Neuronal stem cell (in vitro differentiated cells): Measurements from ENCODE around the gene EEIG2.

Source experiments
- DNase-seq: peaks from one replicate; pipeline ENCODE4 v3.0.0-alpha.2; 2013; ENCODE audit warnings: low spot score
- H2AFZ ChIP-seq: one replicate; pipeline ENCODE4 v1.6.1; 2013; ENCODE audit warnings: mild to moderate bottlenecking, low read length, inconsistent platforms
- H2AK5ac ChIP-seq: 2 replicates; pipeline ENCODE4 v1.6.1; 2013; ENCODE audit warnings: low read depth, mild to moderate bottlenecking, inconsistent platforms, low read length, moderate library complexity, mixed read lengths
- H2BK120ac ChIP-seq: 2 replicates; pipeline ENCODE4 v1.6.1; 2013; ENCODE audit warnings: low read depth, mild to moderate bottlenecking, inconsistent platforms, low read length, moderate library complexity, mixed read lengths
- H2BK12ac ChIP-seq: one replicate; pipeline ENCODE4 v1.6.1; 2013; ENCODE audit warnings: low read length, inconsistent platforms
- H2BK15ac ChIP-seq: 2 replicates; pipeline ENCODE4 v1.6.1; 2013; ENCODE audit warnings: mild to moderate bottlenecking, low read length, inconsistent platforms, mixed read lengths
- H2BK5ac ChIP-seq: one replicate; pipeline ENCODE4 v1.6.1; 2013; ENCODE audit warnings: inconsistent platforms, mild to moderate bottlenecking, low read length, moderate library complexity
- H3K14ac ChIP-seq: one replicate; pipeline ENCODE4 v1.6.1; 2013; ENCODE audit warnings: low read length, inconsistent platforms
- H3K18ac ChIP-seq: 2 replicates; pipeline ENCODE4 v1.6.1; 2013; ENCODE audit warnings: low read length, inconsistent platforms
- H3K23ac ChIP-seq: 2 replicates; pipeline ENCODE4 v1.6.1; 2013; ENCODE audit warnings: low read depth, mild to moderate bottlenecking, mixed read lengths, low read length, inconsistent platforms; ENCODE audit not compliant: poor library complexity
- H3K27ac ChIP-seq: replicated peaks from 3 replicates; pipeline ENCODE4 v1.5.1; 2013; ENCODE audit warnings: low read length, inconsistent platforms
- H3K27me3 ChIP-seq, 3 experiments: 2 replicates each; pipeline ENCODE4 v1.6.1; 2013; ENCODE audit warnings: low read length in 3 of 3, mild to moderate bottlenecking in 2 of 3, inconsistent platforms in 1 of 3, low read depth in 1 of 3, mixed read lengths in 1 of 3, moderate library complexity in 1 of 3; ENCODE audit not compliant: control insufficient read depth in 3 of 3, insufficient read depth in 3 of 3
- H3K36me3 ChIP-seq, 2 donors: replicated peaks in 1 of 2; 2 replicates each; pipeline ENCODE4 v1.6.1; 2013; ENCODE audit warnings: low read length in 2 of 2; ENCODE audit not compliant: control insufficient read depth in 2 of 2, insufficient read depth in 2 of 2
- H3K4ac ChIP-seq: 2 replicates; pipeline ENCODE4 v1.6.1; 2013; ENCODE audit warnings: inconsistent platforms, mild to moderate bottlenecking, low read length, moderate library complexity
- H3K4me1 ChIP-seq, 2 donors: 1 replicate in 1 of 2; 2 replicates in 1 of 2; pipeline ENCODE4 v1.6.1; 2013; ENCODE audit warnings: low read length in 2 of 2, low read depth in 1 of 2; ENCODE audit not compliant: control insufficient read depth in 2 of 2, insufficient read depth in 1 of 2
- H3K4me2 ChIP-seq: one replicate; pipeline ENCODE4 v1.6.1; 2013; ENCODE audit warnings: mild to moderate bottlenecking, low read length, inconsistent platforms; ENCODE audit not compliant: insufficient read depth, poor library complexity, severe bottlenecking
- H3K4me3 ChIP-seq, 2 donors: 2 replicates each; pipeline ENCODE4 v1.5.1; 2013; ENCODE audit warnings: low read length in 2 of 2, mild to moderate bottlenecking in 2 of 2, inconsistent platforms in 1 of 2, moderate library complexity in 1 of 2
- H3K79me1 ChIP-seq: one replicate; pipeline ENCODE4 v1.6.1; 2013; ENCODE audit warnings: low read depth, mild to moderate bottlenecking, inconsistent platforms, low read length, moderate library complexity
- H3K9ac ChIP-seq: one replicate; pipeline ENCODE4 v1.6.1; 2013; ENCODE audit warnings: mild to moderate bottlenecking, low read depth, low read length, inconsistent platforms; ENCODE audit not compliant: poor library complexity
- H3K9me3 ChIP-seq, 2 donors: replicated peaks in 1 of 2; 2 replicates each; pipeline versions ENCODE3 to v1.6.1; 2013; ENCODE audit warnings: low read length in 2 of 2, mild to moderate bottlenecking in 2 of 2, inconsistent platforms in 1 of 2, low read depth in 1 of 2, mixed read lengths in 1 of 2, moderate library complexity in 1 of 2; ENCODE audit not compliant: control insufficient read depth in 2 of 2, insufficient read depth in 1 of 2
- H4K8ac ChIP-seq: one replicate; pipeline ENCODE4 v1.6.1; 2013; ENCODE audit warnings: low read depth, mild to moderate bottlenecking, inconsistent platforms, low read length, moderate library complexity
- H4K91ac ChIP-seq: one replicate; pipeline ENCODE4 v1.6.1; 2013; ENCODE audit warnings: low read length, low read depth, mild to moderate bottlenecking, inconsistent platforms; ENCODE audit not compliant: poor library complexity
- WGBS, 2 donors: extraction: QIAGEN DNeasy Blood & Tissue Kit; methylation state at CpG; one replicate each; pipeline ENCODE4 v1.1.7; 2013; ENCODE audit warnings: missing lambda C conversion rate in 2 of 2, mixed read lengths in 1 of 2; ENCODE audit not compliant: insufficient read length in 2 of 2, insufficient replicate concordance in 1 of 2; ENCODE audit errors: extremely low coverage in 2 of 2; 5-methylcytosine and 5-hydroxymethylcytosine counted together

The EEIG2 gene

GRCh38 chr1:108592030-108592759 is 32.3 kb downstream of the EEIG2 start:
- Histone ChIP-seq H3K4me2 (no peak overlapping the region), H2AFZ (no peak overlapping the region)

GRCh38 chr1:108593448-108593847 is 33.5 kb downstream of the EEIG2 start:
- DNase-seq = no peak
- no CpG with 5 or more reads among the region's 2 CpGs for WGBS, 2 donors
- no peak overlapping the region for H4K8ac ChIP-seq

More at GRCh38 chr1:108592030-108592759, 32.3 kb downstream of the EEIG2 start:
- no peak overlapping the region for H3K23ac ChIP-seq
- no peak overlapping the region for H3K4ac ChIP-seq
- H3K9me3 ChIP-seq = no peaks in the 10 kb centered on the region
- no peak for DNase-seq
- H3K14ac ChIP-seq = no peak overlapping the region
- H4K91ac ChIP-seq = no peak overlapping the region
- no peak overlapping the region for H3K18ac ChIP-seq
- H4K8ac ChIP-seq = no peak overlapping the region
- no peak overlapping the region for H2BK12ac ChIP-seq
- no CpG with 5 or more reads among the region's 5 CpGs for WGBS, 2 donors
- H3K27me3 ChIP-seq = no peaks in the 10 kb centered on the region
- H3K4me1 ChIP-seq = peaks cover 0 to 3% of the 10 kb centered on the region in 2 donors
- H2BK15ac ChIP-seq = no peak overlapping the region
- H2AK5ac ChIP-seq = no peak overlapping the region
- no peaks in the 10 kb centered on the region for H3K79me1 ChIP-seq
- no peak overlapping the region for H2BK5ac ChIP-seq
- H3K27ac ChIP-seq = no peak overlapping the region
- no peak overlapping the region for H2BK120ac ChIP-seq
- no peak overlapping the region for H3K9ac ChIP-seq
- no peak overlapping the region for H3K4me3 ChIP-seq
- H3K36me3 ChIP-seq = no peaks in the 10 kb centered on the region

GRCh38 chr1:108595507-108595906 is 35.6 kb downstream of the EEIG2 start:
- no CpG with 5 or more reads among the region's 2 CpGs for WGBS, 2 donors
- no peak overlapping the region for H4K8ac ChIP-seq
- H3K4me2 ChIP-seq = no peak overlapping the region
- H2BK5ac ChIP-seq = no peak overlapping the region
- no peak overlapping the region for H3K9ac ChIP-seq
- H2BK120ac ChIP-seq = no peak overlapping the region
- no peak overlapping the region for H3K4me3 ChIP-seq
- H2AFZ ChIP-seq = no peak overlapping the region
- H3K14ac ChIP-seq = no peak overlapping the region
- peaks cover 1% of the 10 kb centered on the region for H3K79me1 ChIP-seq
- no peak overlapping the region for H4K91ac ChIP-seq
- H2BK12ac ChIP-seq = no peak overlapping the region
- H3K9me3 ChIP-seq = no peaks in the 10 kb centered on the region
- H3K27me3 ChIP-seq = no peaks in the 10 kb centered on the region
- no peak overlapping the region for H3K4ac ChIP-seq
- no peak overlapping the region for H3K18ac ChIP-seq
- DNase-seq = no peak
- H3K23ac ChIP-seq = no peak overlapping the region
- H2BK15ac ChIP-seq = no peak overlapping the region
- H3K27ac ChIP-seq = no peak overlapping the region
- H3K4me1 ChIP-seq = peaks cover 0 to under 1% of the 10 kb centered on the region in 2 donors
- H3K36me3 ChIP-seq = peaks cover 0 to 2% of the 10 kb centered on the region in 2 donors
- H2AK5ac ChIP-seq = no peak overlapping the region

More at GRCh38 chr1:108593448-108593847, 33.5 kb downstream of the EEIG2 start:
- Histone ChIP-seq H3K36me3 (no peaks in the 10 kb centered on the region), H2BK15ac (no peak overlapping the region), H2BK12ac (no peak overlapping the region), H2BK5ac (no peak overlapping the region), H3K18ac (no peak overlapping the region), H3K14ac (no peak overlapping the region), H3K9ac (no peak overlapping the region), H3K4me3 (no peak overlapping the region), H3K79me1 (no peaks in the 10 kb centered on the region), H3K27ac (no peak overlapping the region), H2BK120ac (no peak overlapping the region), H3K4me2 (no peak overlapping the region), H3K27me3 (no peaks in the 10 kb centered on the region), H4K91ac (no peak overlapping the region), H2AK5ac (no peak overlapping the region), H3K4me1 (peaks cover 0 to 3% of the 10 kb centered on the region in 2 donors), H3K9me3 (no peaks in the 10 kb centered on the region), H3K4ac (no peak overlapping the region), H3K23ac (no peak overlapping the region), H2AFZ (no peak overlapping the region)

GRCh38 chr1:108597041-108597440 is 37.1 kb downstream of the EEIG2 start:
- no peak overlapping the region for H4K8ac ChIP-seq
- H2BK120ac ChIP-seq = no peak overlapping the region
- H4K91ac ChIP-seq = no peak overlapping the region
- no peaks in the 10 kb centered on the region for H3K4me1 ChIP-seq
- H3K9me3 ChIP-seq = no peaks in the 10 kb centered on the region
- H2BK12ac ChIP-seq = no peak overlapping the region
- no peak overlapping the region for H3K18ac ChIP-seq
- H3K23ac ChIP-seq = no peak overlapping the region
- no peak overlapping the region for H3K27ac ChIP-seq
- H3K14ac ChIP-seq = no peak overlapping the region
- peaks cover 2 to 14% of the 10 kb centered on the region in 2 donors for H3K36me3 ChIP-seq
- no peaks in the 10 kb centered on the region for H3K27me3 ChIP-seq
- no peak overlapping the region for H2AFZ ChIP-seq
- no peak overlapping the region for H2BK15ac ChIP-seq
- no peak overlapping the region for H2BK5ac ChIP-seq
- H3K4me2 ChIP-seq = no peak overlapping the region
- DNase-seq = no peak
- H2AK5ac ChIP-seq = no peak overlapping the region
- peaks cover 1% of the 10 kb centered on the region for H3K79me1 ChIP-seq
- H3K9ac ChIP-seq = no peak overlapping the region
- no peak overlapping the region for H3K4me3 ChIP-seq
- H3K4ac ChIP-seq = no peak overlapping the region
